ENCODE data around the gene RNF13.

The RNF13 gene

DNA sequence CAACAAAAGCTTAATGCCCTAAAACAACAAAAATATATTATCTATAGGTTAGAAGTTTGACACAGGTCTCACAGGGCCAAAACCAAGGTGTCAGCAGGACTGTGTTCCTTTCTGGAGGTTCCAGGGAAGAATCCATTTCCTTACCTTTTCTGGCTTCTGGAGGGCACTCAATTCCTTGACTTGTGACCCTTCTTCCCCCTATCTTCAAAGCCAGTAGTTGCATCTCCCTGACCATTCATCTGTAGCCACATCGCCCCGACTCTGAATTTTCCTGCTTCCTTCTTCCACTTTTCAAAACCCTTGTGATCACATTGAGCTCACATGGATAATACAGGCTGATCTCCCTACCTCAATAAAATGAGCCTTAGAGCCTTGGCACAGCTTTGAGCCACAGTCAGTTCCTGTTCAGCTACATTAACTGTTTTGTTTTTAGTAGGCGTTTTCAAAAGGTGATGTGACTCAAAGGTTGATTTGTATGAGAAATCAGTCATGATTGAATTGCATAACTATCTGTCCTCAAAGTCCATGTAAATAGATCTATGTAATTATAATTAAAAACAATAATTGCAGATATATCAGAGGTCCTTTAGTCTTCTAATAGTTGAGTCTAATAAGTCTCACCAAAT lies 145.3 kb downstream of the RNF13 start:
- no peak for TF ChIP-seq EZH2phosphoT487 (conservative IDR thresholded peaks at IDR 0.05; ENCODE audit: low read length)
- TF ChIP-seq, protein P1, sequence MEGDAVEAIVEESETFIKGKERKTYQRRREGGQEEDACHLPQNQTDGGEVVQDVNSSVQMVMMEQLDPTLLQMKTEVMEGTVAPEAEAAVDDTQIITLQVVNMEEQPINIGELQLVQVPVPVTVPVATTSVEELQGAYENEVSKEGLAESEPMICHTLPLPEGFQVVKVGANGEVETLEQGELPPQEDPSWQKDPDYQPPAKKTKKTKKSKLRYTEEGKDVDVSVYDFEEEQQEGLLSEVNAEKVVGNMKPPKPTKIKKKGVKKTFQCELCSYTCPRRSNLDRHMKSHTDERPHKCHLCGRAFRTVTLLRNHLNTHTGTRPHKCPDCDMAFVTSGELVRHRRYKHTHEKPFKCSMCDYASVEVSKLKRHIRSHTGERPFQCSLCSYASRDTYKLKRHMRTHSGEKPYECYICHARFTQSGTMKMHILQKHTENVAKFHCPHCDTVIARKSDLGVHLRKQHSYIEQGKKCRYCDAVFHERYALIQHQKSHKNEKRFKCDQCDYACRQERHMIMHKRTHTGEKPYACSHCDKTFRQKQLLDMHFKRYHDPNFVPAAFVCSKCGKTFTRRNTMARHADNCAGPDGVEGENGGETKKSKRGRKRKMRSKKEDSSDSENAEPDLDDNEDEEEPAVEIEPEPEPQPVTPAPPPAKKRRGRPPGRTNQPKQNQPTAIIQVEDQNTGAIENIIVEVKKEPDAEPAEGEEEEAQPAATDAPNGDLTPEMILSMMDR (IDR thresholded peaks at IDR 0.05; ENCODE audit: insufficient read depth, low read length, poor library complexity, severe bottlenecking): no peak
- Histone ChIP-seq H3K9me3 (ENCODE audit: insufficient read depth, low read length) (no peaks in the 10 kb centered on the region), H3K9me2 (replicated peaks; ENCODE audit: insufficient read depth, low read length) (no peaks in the 10 kb centered on the region), H3K27me3 (ENCODE audit: low read length) (no peaks in the 10 kb centered on the region), H3K36me3 (ENCODE audit: low read length) (0 out of 2 replicates have a peak, but pooled peaks cover 6% of the 10 kb centered on the region), H4K20me1 (ENCODE audit: low read depth, low read length) (peaks cover 5% of the 10 kb centered on the region; the same call in 1 of the 2 replicates), H3F3A (ENCODE audit: insufficient read depth) (no peaks in the 10 kb centered on the region), H3K4me3 (ENCODE audit: insufficient read depth, low read length, poor library complexity, severe bottlenecking) (no peak overlapping the region), H3K9ac (ENCODE audit: low read length) (no peak overlapping the region), H3K4me2 (ENCODE audit: low read depth, low read length, poor library complexity, severe bottlenecking) (no peak overlapping the region), H3K79me2 (ENCODE audit: insufficient read depth, low read length) (no peaks in the 10 kb centered on the region), H2AFZ (ENCODE audit: low read depth, low read length, severe bottlenecking) (no peak overlapping the region), H3K27ac (ENCODE audit: low read depth, low read length) (no peak overlapping the region)

DNA sequence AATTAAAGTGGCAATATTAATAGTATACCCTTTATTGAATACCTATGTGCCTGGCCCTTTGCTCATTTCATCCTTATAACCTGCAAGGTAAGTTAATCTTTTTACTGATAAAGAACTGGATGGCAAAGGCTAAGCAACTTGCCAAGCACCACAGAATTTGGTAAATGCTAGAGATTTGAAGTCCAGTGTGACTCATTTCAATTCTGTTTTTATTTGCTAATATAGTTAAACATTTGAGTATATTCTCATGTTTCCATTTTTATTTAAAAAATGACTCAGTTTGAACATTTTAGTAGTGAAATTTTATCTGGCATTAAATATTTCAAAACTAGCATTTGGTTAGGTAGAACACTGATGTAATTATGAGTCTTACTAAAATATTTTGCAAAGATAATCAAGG lies 146.4 kb downstream of the RNF13 start:
- Histone ChIP-seq H3K36me3 (ENCODE audit: low read length) (0 out of 2 replicates have a peak, but pooled peaks cover 6% of the 10 kb centered on the region), H3K4me2 (ENCODE audit: low read depth, low read length, poor library complexity, severe bottlenecking) (no peak overlapping the region), H3K79me2 (ENCODE audit: insufficient read depth, low read length) (no peaks in the 10 kb centered on the region), H2AFZ (ENCODE audit: low read depth, low read length, severe bottlenecking) (no peak overlapping the region), H4K20me1 (ENCODE audit: low read depth, low read length) (peaks cover 5% of the 10 kb centered on the region; the same call in 1 of the 2 replicates), H3K9me3 (ENCODE audit: insufficient read depth, low read length) (no peaks in the 10 kb centered on the region), H3F3A (ENCODE audit: insufficient read depth) (no peaks in the 10 kb centered on the region), H3K4me3 (ENCODE audit: insufficient read depth, low read length, poor library complexity, severe bottlenecking) (no peak overlapping the region), H3K27ac (ENCODE audit: low read depth, low read length) (no peak overlapping the region), H3K9ac (ENCODE audit: low read length) (no peak overlapping the region), H3K9me2 (replicated peaks; ENCODE audit: insufficient read depth, low read length) (no peaks in the 10 kb centered on the region), H3K27me3 (ENCODE audit: low read length) (no peaks in the 10 kb centered on the region)
- TF ChIP-seq EZH2phosphoT487 (conservative IDR thresholded peaks at IDR 0.05; ENCODE audit: low read length): no peak
- TF ChIP-seq, protein P1 (IDR thresholded peaks at IDR 0.05; ENCODE audit: insufficient read depth, low read length, poor library complexity, severe bottlenecking): no peak

DNA sequence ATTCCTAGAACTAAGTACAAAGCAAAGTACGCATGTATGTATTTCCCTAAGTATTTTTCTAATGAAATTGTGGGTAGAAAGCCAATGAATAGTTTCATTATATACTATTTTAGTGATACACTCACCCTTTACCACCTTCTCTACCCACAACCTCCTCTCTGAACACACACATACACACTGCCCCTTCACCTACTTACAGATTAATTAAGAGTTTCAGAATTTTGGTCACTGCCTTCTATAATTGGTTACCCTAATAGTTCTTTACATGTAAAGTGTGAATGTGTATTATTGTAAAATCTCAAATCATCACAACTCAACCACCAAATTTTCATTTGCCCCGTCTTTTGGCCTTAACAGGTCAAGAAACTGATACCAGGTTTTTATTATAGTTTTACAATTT lies 150.5 kb downstream of the RNF13 start:
- no peak overlapping the region for H3K9ac ChIP-seq (ENCODE audit: low read length)
- no peaks in the 10 kb centered on the region for H3K9me3 ChIP-seq (ENCODE audit: insufficient read depth, low read length)
- no peaks in the 10 kb centered on the region for H3K79me2 ChIP-seq (ENCODE audit: insufficient read depth, low read length)
- H3K27me3 ChIP-seq (ENCODE audit: low read length): no peaks in the 10 kb centered on the region
- H3K4me2 ChIP-seq (ENCODE audit: low read depth, low read length, poor library complexity, severe bottlenecking): no peak overlapping the region
- no peak overlapping the region for H3K4me3 ChIP-seq (ENCODE audit: insufficient read depth, low read length, poor library complexity, severe bottlenecking)
- H3K27ac ChIP-seq (ENCODE audit: low read depth, low read length): no peak overlapping the region
- H3F3A ChIP-seq (ENCODE audit: insufficient read depth): peaks cover 12% of the 10 kb centered on the region; the same call in 1 of the 2 replicates
- H3K9me2 ChIP-seq (replicated peaks; ENCODE audit: insufficient read depth, low read length): no peaks in the 10 kb centered on the region
- TF ChIP-seq, protein P1 (IDR thresholded peaks at IDR 0.05; ENCODE audit: insufficient read depth, low read length, poor library complexity, severe bottlenecking): no peak
- no peak for TF ChIP-seq EZH2phosphoT487 (conservative IDR thresholded peaks at IDR 0.05; ENCODE audit: low read length)
- H3K36me3 ChIP-seq (ENCODE audit: low read length): 0 out of 2 replicates have a peak, but pooled peaks cover 6% of the 10 kb centered on the region
- no peaks in the 10 kb centered on the region for H4K20me1 ChIP-seq (ENCODE audit: low read depth, low read length)
- no peak overlapping the region for H2AFZ ChIP-seq (ENCODE audit: low read depth, low read length, severe bottlenecking)
